GM20000 (cell line): Measurements from ENCODE around the gene PRSS38.

ENCODE experiments used
- DNase-seq: peaks from one replicate; pipeline ENCODE4 v3.0.0; 2012; ENCODE audit warnings: low spot score
- CTCF ChIP-seq: IDR thresholded peaks from 2 replicates; pipeline ENCODE4 v1.5.1; 2012; ENCODE audit warnings: mild to moderate bottlenecking, control low read depth; ENCODE audit errors: extremely low read depth, missing control alignments

PRSS38 gene

GRCh38 chr1:227848430-227848932, 33.0 kb downstream of the PRSS38 start:
- no peak for DNase-seq
- no peak for TF ChIP-seq CTCF

DNA sequence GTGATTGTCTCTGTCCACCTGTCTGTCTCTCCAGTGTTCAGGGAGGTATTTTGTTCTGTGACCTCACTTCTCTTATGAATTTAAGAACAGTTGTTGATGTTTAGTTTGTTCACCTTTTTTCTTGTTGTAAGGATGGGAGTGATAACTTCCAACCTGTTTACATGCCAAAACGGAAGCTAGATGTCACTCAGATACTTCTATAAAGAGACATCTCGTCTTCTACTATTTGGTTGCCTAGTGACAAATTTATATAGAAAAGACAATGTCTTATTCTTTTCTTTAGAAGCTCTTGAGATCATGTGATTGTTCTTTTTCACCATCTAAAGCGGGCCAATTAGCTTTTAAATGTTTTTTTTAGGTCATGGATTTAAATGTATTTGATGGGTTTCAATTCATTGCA, 33.8 kb downstream of the PRSS38 start:
- TF ChIP-seq CTCF = no peak
- no peak for DNase-seq

DNA sequence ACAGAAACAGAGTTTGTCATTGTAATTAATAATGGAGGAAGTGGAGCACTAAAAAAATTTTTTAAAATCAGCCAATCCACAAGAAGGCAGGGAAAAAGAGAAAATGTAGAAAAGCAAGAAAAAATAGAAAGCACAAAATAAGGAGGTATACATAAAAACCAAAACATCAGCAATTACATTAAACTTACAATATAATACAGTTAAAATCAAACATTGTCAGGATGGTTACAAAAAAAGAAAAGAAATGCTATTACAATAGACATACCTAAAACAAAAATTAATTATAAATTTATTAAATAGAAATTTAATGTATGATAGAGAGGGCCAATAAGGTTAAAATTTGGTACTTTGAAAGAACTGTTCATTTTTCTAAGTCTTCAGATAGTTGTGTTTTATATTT, 38.7 kb downstream of the PRSS38 start:
- TF ChIP-seq CTCF = no peak
- DNase-seq = no peak

DNA sequence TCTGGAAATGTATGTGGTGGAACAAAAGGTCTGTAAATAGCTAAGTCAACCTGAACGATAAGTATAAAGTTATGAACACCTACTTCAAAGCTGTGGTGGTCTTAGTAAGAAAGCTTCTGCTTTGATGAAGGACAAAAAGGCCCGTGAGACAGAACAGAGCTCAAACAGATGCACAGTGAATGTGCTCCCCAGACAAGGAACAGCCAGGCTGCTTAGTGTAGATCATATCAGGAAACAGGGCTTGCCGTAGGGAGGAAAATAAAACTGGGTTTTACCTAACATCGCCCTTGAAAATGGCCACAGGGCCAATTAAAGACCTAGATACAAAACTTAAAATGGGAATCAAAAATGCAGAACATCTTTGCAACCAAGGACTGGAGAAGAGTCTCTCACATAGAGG, 40.2 kb downstream of the PRSS38 start:
- no peak for DNase-seq

GRCh38 chr1:227856147-227856858, 40.8 kb downstream of the PRSS38 start:
- TF ChIP-seq CTCF = no peak
- no peak for DNase-seq

More for the DNA sequence above, 40.2 kb downstream of the PRSS38 start:
- TF ChIP-seq CTCF = no peak

DNA sequence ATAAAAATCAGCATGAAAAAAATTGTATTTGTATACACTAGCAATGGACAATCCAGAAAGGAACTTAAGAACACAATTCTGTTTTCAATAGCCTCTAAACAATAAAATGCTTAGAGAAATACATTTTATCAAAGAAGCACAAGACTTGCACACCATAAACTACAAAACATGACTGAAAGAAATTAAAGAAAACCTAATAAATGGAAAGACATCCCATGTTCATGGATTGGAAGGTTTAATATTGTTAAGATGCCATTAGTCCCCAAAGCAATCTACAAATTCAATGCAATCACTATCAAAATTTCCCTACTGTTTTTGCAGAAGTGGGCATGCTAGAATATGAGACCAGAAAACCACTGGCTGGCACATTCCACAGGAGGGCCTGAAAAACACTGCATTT, 49.4 kb downstream of the PRSS38 start:
- no peak for TF ChIP-seq CTCF
- DNase-seq = no peak

GRCh38 chr1:227869279-227869842, 53.9 kb downstream of the PRSS38 start:
- TF ChIP-seq CTCF = no peak
- no peak for DNase-seq
